SH-SY5Y (cell line): ENCODE measurements around the gene ILKAP.

Experiments
- GATA2 ChIP-seq: IDR thresholded peaks from 2 replicates; pipeline ENCODE4 v1.6.1; 2011; ENCODE audit warnings: mild to moderate bottlenecking, low read depth, low read length
- GATA3 ChIP-seq: IDR thresholded peaks from 2 replicates; pipeline ENCODE4 v1.6.1; 2011; ENCODE audit warnings: low read depth, mild to moderate bottlenecking, low read length, moderate library complexity

DNA sequence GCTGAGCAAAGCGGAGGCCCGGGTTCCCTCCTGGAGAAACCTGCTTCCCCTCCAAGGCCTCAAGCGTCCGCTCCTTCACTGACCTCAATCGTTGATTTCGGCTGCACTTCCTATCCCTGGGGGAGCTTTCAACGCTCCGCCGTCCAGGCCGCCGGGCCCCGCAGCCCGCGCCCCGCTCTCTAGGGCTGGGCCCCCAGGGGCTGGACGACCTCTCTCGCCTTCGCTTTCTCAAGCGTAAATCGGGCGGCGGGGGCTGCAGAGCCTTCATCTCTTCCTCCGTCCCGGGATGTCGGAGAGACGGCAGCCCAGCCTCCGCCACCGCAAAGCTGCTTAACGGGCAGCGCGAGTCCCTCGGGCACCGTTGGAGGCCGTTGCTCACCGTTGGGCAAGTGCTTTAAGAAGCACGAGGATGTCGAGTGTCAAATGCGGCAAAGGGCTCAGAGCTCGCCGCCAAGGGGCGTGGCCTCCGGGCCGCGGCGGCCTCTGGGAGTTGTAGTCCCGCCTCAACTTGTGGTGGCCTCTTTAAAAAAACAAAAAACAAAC is 27.8 kb upstream of the ILKAP start:
- no peak for TF ChIP-seq GATA3
- TF ChIP-seq GATA2: no peak
